Measurements from ENCODE around the gene CLASP1. TPM values are rescaled to one million over a fixed set of nuclear protein-coding genes. Genes with fewer than 3 reads are reported as not detected.
"Not testable (repeated sequence)": the region's sequence is repeated elsewhere in the genome, so short reads cannot be mapped to it uniquely, and the experiment has no call there.

CLASP1 gene
- total RNA-seq, 2 experiments from 2014 or later: 64.6 to 66.5 TPM

DNA sequence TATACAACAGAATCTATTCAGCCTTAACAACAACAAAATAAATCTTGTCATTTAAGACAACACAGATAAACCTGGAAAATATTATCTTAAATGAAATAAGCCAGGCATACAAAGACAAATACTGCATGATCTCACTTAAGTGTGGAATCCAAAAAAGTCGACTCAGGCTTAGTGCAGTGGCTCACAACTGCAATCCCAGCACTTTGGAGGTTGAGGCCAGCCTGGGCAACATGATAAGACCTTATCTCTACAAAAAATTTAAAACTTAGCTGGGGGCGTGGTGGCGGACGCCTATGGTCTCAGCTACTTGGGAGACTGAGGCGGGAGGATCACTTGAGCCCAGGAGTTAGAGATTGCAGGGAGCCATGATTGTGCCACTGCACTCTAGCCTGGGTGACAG is 193.8 kb downstream of the CLASP1 start:
- DNase-seq: no peak
- no peaks in the 10 kb centered on the region for H3K9me3 Mint-ChIP-seq
- no peaks in the 10 kb centered on the region for H3K4me1 Mint-ChIP-seq
- ChIA-PET POLR2A (no interaction called here), CTCF (no interaction called here)
- no peak overlapping the region for H3K4me3 Mint-ChIP-seq
- peaks cover 52% of the 10 kb centered on the region for H3K36me3 Mint-ChIP-seq (ENCODE audit: low read depth)
- no peak overlapping the region for H3K27ac Mint-ChIP-seq
- no peaks in the 10 kb centered on the region for H3K27me3 Mint-ChIP-seq

DNA sequence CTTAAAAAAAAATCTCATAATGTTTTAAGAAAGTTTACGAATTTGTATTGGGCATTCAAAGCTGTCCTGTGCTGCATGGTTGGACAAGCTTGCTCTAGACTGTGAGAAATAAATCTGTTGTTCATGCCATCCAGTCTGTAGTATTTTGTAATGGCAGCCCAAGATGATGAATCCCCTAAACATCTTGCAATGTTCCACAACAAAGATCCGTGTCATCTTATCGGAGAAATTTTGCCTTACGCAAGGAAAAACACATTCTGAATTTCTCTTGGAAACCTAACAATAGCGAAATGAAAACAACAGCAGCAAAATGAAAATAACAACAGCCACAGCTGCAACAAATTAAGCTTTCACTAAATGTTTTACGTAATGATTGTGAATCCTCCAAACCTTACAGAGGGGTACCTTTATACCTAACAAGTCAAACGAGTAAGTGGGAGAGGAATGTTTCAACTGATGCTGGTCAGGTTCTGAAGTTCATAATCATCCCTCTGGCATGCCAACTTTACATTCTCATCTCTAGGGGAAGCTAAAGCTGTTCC is 194.6 kb downstream of the CLASP1 start:
- DNase-seq: no peak
- peaks cover 51% of the 10 kb centered on the region for H3K36me3 Mint-ChIP-seq (ENCODE audit: low read depth)
- no peak overlapping the region for H3K27ac Mint-ChIP-seq
- ChIA-PET CTCF (interaction anchor here (1.9 kb wide), 1 partner anchor 264 kb away, joined by 4 read pairs; no protein-coding TSS in a partner anchor), POLR2A (no interaction called here)
- no peak overlapping the region for H3K4me3 Mint-ChIP-seq
- no peaks in the 10 kb centered on the region for H3K27me3 Mint-ChIP-seq
- H3K9me3 Mint-ChIP-seq: no peaks in the 10 kb centered on the region
- H3K4me1 Mint-ChIP-seq: no peaks in the 10 kb centered on the region

DNA sequence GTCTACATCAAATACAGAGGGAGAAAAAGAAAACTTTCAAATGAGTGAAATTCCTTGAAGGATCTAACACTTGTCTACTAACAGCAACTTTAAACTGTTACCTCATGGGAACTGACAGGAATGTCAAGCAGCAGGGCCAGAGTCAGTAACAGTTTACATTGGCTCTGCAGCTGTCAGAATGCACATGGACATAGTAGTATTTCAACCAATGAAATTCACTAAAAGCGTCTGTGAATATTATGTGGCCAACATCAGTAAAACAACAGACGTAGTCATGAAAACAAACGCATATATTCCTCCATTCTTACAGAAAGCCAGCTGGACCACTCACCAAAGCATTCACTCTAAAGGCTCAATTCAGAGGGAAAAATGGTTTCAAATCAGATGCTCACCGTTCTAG is 197.9 kb downstream of the CLASP1 start:
- ChIA-PET POLR2A (no interaction called here), CTCF (no interaction called here)
- no peaks in the 10 kb centered on the region for H3K27me3 Mint-ChIP-seq
- DNase-seq: no peak
- peaks cover 67% of the 10 kb centered on the region for H3K36me3 Mint-ChIP-seq (ENCODE audit: low read depth)
- no peak overlapping the region for H3K27ac Mint-ChIP-seq
- no peak overlapping the region for H3K4me3 Mint-ChIP-seq
- H3K9me3 Mint-ChIP-seq: no peaks in the 10 kb centered on the region
- no peaks in the 10 kb centered on the region for H3K4me1 Mint-ChIP-seq

DNA sequence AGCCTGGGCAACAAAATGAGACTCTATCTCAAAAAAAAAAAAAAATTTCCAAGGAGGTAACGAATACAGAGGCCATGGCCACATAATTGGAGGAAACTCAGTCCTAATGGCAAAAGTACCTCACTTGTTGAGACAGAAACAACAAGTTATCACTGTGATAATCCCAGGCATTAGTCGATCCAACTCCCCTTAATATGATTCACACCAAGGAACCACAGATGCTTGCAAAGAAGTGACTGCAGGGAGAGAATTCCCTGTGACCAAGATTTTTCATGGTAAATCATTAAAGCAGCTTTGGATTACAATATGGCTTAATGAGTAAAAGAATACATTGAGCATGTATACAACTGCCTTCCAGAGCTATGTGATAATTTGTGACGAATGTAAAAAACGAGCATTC is 199.0 kb downstream of the CLASP1 start:
- Mint-ChIP-seq H3K4me3 (no peak overlapping the region), H3K4me1 (no peaks in the 10 kb centered on the region), H3K36me3 (ENCODE audit: low read depth) (peaks cover 66% of the 10 kb centered on the region), H3K9me3 (no peaks in the 10 kb centered on the region), H3K27ac (no peak overlapping the region), H3K27me3 (no peaks in the 10 kb centered on the region)
- DNase-seq: no peak
- POLR2A ChIA-PET: no interaction called here
- CTCF ChIA-PET: interaction anchor here (0.7 kb wide), 1 partner anchor 82 kb away, joined by 3 read pairs; no protein-coding TSS in a partner anchor

DNA sequence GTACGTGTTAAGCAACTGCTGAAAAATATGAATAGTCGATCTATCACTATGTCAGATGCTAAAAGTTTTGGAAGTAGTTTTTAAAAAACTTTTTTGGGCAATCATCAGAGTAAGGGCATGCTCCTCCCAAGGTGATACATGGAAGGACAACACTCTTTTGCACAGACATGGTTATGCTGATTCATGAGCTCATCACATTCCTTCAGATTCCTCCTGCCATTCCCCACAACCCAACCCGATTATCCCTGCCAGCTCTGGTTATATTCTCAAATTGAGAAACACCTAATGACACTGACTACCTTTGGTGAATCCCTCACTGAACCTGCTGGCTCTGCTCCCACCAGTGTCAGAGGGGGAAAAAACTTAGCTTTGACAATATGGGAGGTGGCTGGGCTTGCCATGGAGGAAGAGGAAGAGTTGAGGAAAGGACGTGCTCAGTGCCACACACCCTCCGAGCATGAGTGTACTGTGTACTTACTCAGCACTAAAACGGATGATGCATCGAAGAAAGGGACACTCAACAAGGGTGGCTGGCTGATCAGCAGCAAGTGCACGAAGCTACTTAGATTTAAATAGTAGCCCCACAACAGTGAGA is 202.5 kb downstream of the CLASP1 start:
- Mint-ChIP-seq H3K4me3 (no peak overlapping the region), H3K4me1 (no peaks in the 10 kb centered on the region), H3K27me3 (no peaks in the 10 kb centered on the region), H3K9me3 (no peaks in the 10 kb centered on the region), H3K27ac (no peak overlapping the region), H3K36me3 (ENCODE audit: low read depth) (peaks cover 71% of the 10 kb centered on the region)
- CTCF ChIA-PET: no interaction called here
- POLR2A ChIA-PET: no interaction called here
- DNase-seq: no peak

DNA sequence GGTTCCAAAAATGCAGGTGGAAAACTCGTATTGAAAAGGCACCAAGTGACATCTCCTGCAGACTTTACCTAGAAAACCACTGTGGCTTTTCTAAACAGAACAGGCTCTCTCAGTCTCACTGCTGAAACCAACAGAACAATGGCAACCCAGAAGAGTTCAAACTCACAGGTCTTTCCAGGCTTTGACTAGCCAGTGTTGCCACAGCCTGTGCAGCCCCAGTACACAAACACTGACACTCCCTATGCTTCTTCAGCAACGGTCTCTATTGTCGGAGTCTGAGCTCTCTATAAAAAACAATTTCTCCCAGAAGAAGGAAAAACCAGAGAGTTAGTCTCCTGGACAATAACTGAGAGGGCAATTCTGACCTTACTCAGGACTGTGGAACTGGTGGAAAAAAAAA is 206.4 kb downstream of the CLASP1 start:
- H3K27me3 Mint-ChIP-seq: no peaks in the 10 kb centered on the region
- H3K9me3 Mint-ChIP-seq: no peaks in the 10 kb centered on the region
- H3K27ac Mint-ChIP-seq: no peak overlapping the region
- peaks cover 60% of the 10 kb centered on the region for H3K36me3 Mint-ChIP-seq (ENCODE audit: low read depth)
- no peak overlapping the region for H3K4me3 Mint-ChIP-seq
- DNase-seq: no peak
- ChIA-PET POLR2A (no interaction called here), CTCF (no interaction called here)
- no peaks in the 10 kb centered on the region for H3K4me1 Mint-ChIP-seq

DNA sequence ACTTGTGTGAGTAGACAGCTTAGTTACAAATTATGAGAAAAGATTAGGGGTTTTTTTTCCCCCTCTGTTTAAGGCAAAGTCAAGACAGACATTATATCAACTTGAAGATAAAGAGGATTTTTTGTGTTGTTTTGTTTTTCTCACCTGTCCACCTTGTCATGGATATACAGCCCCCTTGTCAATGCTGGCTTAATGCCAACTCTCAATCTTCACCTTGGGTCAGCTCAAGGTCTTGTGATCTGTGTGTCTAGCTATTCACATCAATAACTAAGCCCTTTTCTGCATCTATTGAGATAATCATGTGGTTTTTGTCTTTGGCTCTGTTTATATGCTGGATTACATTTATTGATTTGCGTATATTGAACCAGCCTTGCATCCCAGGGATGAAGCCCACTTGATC is 211.0 kb downstream of the CLASP1 start:
- CTCF ChIA-PET, H3K4me3 Mint-ChIP-seq, H3K9me3 Mint-ChIP-seq, DNase-seq, H3K27me3 Mint-ChIP-seq, H3K27ac Mint-ChIP-seq, H3K4me1 Mint-ChIP-seq: not testable (repeated sequence)
- H3K36me3 Mint-ChIP-seq (ENCODE audit: low read depth): peaks cover 27% of the 10 kb centered on the region
- POLR2A ChIA-PET: interaction anchor here (1.0 kb wide), 1 partner anchor 92 kb away, joined by 4 read pairs; the partner anchor contains the start of gene RNU4ATAC

DNA sequence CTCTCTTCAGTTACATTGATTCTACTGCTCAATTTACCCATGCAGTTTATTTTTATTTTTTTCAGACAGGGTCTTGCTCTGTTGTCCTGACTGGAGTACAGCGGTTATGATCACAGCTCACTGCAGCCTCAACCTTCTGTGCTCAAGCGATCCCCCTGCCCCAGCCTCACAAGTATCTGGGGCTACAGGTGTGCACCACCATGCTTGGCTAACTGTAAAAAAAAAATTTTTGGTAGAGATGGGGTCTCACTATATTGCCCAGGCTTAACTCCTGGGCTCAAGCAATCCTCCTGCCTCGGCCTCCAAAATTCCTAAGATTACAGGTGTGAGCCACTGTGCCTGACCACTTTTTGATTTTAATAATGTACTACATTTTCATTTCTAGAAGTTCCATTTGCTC is 212.3 kb downstream of the CLASP1 start:
- Mint-ChIP-seq H3K4me1 (no peaks in the 10 kb centered on the region), H3K36me3 (ENCODE audit: low read depth) (peaks cover 22% of the 10 kb centered on the region), H3K27ac (no peak overlapping the region), H3K4me3 (no peak overlapping the region), H3K9me3 (no peaks in the 10 kb centered on the region), H3K27me3 (no peaks in the 10 kb centered on the region)
- ChIA-PET POLR2A (interaction anchor here (1.4 kb wide), 1 partner anchor 12 kb away, joined by 3 read pairs; no protein-coding TSS in a partner anchor), CTCF (no interaction called here)
- DNase-seq: no peak

DNA sequence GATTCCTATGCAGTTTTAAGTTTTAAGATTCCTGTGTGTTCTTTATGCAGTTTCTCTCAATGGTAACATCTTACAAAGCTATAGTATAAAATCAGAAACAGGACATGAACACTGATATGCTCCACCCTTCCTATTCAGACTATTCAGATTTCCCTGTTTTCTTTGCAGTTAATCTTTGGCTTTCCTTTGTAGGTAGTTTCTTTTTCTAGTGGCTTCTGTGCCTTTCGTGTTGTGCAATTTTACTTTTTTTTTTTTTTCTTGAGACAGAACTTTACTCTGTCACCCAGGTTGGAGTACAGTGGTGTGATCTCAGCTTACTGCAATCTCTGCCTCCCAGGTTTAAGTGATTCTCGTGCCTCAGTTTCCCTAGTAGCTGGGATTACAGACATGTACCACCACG is 213.5 kb downstream of the CLASP1 start:
- Mint-ChIP-seq H3K4me1 (no peaks in the 10 kb centered on the region), H3K9me3 (no peaks in the 10 kb centered on the region), H3K4me3 (no peak overlapping the region), H3K27me3 (no peaks in the 10 kb centered on the region), H3K27ac (no peak overlapping the region), H3K36me3 (ENCODE audit: low read depth) (peaks cover 17% of the 10 kb centered on the region)
- ChIA-PET POLR2A (no interaction called here), CTCF (no interaction called here)
- DNase-seq: no peak

DNA sequence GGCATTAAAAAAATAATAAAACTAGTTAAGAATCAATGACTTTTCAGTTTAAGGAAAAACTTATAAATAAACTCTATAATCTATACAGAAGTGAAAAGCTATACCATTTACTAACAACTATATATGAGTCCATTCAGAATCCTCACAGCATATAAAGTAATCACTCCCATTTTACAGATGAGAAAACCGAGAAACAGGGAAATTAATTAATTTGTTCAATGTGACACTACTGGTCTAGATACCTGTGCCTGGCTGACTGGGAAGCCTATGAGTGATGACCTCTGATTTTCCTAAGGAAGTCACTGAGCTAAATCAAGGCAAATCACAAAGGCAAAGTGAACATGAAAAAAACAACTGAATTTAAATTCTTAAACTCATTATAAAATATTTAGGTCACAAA is 218.0 kb downstream of the CLASP1 start:
- no peak overlapping the region for H3K27ac Mint-ChIP-seq
- CTCF ChIA-PET: interaction anchor here (0.5 to 1.4 kb wide), 5 partner anchors 27 to 528 kb away, joined by 3 to 4 read pairs (median 3); no protein-coding TSS in a partner anchor

DNA sequence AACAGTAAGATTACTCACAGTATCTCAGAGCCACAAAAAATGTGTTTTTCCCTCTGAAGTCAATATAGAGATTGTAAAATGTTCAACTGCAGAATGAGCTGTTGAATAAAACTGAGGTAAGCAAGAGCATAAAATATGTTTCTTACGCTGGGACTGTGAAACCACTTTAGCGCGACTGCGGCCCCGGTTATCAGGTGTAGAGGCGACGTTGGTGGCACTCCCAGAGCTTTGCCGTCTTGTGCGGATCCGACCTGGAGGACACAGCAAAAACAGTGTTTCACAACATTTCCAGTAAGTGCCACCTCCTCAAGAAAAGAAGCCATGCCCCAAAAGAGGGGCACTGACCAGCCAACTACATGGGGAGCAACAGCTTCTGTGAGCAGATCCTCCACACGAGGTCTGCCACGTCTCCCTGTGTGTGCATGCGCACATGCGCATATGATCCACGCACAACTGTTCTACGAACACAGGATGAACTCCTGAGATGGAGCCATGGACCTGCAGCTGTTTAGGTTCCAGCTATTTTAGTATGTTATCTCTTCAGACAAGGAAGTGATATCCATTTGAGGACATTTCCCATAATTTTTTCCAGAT is 219.2 kb downstream of the CLASP1 start:
- H3K9me3 Mint-ChIP-seq: no peaks in the 10 kb centered on the region
- H3K27ac Mint-ChIP-seq: no peak overlapping the region
- H3K27me3 Mint-ChIP-seq: no peaks in the 10 kb centered on the region
- H3K4me3 Mint-ChIP-seq: no peak overlapping the region
- ChIA-PET CTCF (interaction anchor here (0.9 to 1.2 kb wide), 3 partner anchors 10 to 27 kb away, joined by 3 to 4 read pairs (median 3); no protein-coding TSS in a partner anchor), POLR2A (interaction anchor here (1.0 to 1.8 kb wide), 2 partner anchors 15 to 101 kb away, joined by 3 to 7 read pairs; partner anchors contain the start of gene RNU4ATAC)
- DNase-seq: no peak
- H3K4me1 Mint-ChIP-seq: peaks cover 3% of the 10 kb centered on the region
- H3K36me3 Mint-ChIP-seq (ENCODE audit: low read depth): peaks cover 35% of the 10 kb centered on the region

More for the DNA sequence above, 218.0 kb downstream of the CLASP1 start:
- Mint-ChIP-seq H3K4me1 (peaks cover 3% of the 10 kb centered on the region), H3K27me3 (no peaks in the 10 kb centered on the region), H3K4me3 (no peak overlapping the region), H3K36me3 (ENCODE audit: low read depth) (peaks cover 29% of the 10 kb centered on the region), H3K9me3 (no peaks in the 10 kb centered on the region)
- no peak for DNase-seq
- POLR2A ChIA-PET: interaction anchor here (0.6 kb wide), 1 partner anchor 274 kb away, joined by 3 read pairs; no protein-coding TSS in a partner anchor

DNA sequence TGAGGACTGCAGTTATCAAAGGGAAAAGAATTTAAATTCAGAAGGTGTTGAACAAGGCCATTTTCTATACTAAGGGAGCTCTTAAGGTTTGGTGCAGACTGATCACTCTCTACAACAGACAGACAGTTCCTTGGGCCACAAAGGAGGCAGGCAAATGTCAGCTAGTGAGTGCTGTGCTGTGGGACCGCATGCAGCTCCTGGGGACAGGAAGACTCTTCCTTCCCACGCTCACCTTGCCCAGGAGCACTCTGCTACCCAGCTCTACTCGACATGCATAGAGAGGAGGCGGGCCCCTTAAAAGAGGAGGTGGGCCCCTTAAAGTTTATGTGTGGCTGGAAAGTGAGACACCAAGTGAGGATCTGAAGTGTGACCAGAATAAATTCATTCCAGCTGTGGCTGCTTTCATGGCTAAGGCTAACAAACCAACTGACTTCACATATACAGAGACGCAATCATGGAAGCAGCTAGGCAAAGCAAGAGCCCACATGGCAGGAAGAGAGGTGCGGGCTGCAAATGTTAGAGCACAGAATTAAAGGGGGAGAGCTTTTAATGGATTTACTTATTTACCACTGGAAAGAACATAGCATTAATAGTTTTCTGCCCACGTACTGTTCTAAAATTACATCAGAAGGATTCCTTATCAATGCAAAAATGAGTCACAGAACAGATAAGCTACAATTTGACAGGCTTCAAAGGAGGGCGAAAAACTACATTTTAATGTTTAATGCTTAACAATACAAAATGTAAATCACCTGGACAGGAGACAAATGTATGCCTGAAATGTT is 220.0 kb downstream of the CLASP1 start:
- Mint-ChIP-seq H3K27ac (no peak overlapping the region), H3K27me3 (no peaks in the 10 kb centered on the region), H3K4me3 (no peak overlapping the region), H3K9me3 (no peaks in the 10 kb centered on the region), H3K4me1 (peaks cover 3% of the 10 kb centered on the region), H3K36me3 (ENCODE audit: low read depth) (peaks cover 37% of the 10 kb centered on the region)
- ChIA-PET POLR2A (interaction anchor here (1.0 to 1.8 kb wide), 2 partner anchors 16 to 101 kb away, joined by 3 to 7 read pairs; partner anchors contain the start of gene RNU4ATAC), CTCF (interaction anchor here (0.9 to 1.1 kb wide), 2 partner anchors 9 to 26 kb away, joined by 3 read pairs; no protein-coding TSS in a partner anchor)
- DNase-seq: no peak

DNA sequence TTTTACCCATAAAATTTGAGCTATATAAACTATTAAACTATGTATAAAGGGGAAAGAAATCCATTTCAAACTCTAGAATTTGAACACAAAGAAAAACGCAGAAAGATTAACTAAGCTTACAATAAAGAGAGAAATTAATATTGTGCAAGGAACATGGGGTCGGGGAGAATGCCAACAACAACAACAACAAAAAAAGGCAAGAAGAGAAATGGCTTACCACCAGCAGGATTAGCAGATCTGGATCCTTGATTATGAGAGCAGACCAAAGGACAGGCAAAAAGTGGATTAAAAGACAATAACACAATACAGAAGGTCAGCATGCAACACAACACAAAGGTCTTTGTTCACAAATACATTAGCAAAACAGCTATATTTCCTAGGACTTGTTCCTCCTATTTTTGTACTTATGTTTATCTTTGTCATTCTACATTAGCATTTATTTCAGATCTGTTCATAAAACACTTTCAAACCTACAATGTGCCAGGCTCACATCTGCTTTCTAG is 222.0 kb downstream of the CLASP1 start:
- Mint-ChIP-seq H3K4me1 (peaks cover 3% of the 10 kb centered on the region), H3K9me3 (no peaks in the 10 kb centered on the region), H3K36me3 (ENCODE audit: low read depth) (peaks cover 42% of the 10 kb centered on the region), H3K4me3 (no peak overlapping the region), H3K27me3 (no peaks in the 10 kb centered on the region), H3K27ac (peak overlapping the region; percentile 15)
- POLR2A ChIA-PET: no interaction called here
- DNase-seq: no peak
- CTCF ChIA-PET: interaction anchor here (1.3 kb wide), 1 partner anchor 23 kb away, joined by 3 read pairs; no protein-coding TSS in a partner anchor

Data from activated CD4-positive, alpha-beta memory T cell treated with anti-CD3 and anti-CD28 coated beads, Interleukin-2, amount 10 ng/mL, durations not matched to agents 7 days and 5 days (primary cell).